HG03095 (cell line): ENCODE data around the gene SH3YL1.

Experiments used
- ATAC-seq: cut with Tn5 transposase; IDR thresholded peaks from one replicate; pipeline ENCODE4 v1.9.1; 2021; ENCODE audit warnings: moderate library complexity; ENCODE audit not compliant: unreplicated experiment

SH3YL1 gene, protein sequence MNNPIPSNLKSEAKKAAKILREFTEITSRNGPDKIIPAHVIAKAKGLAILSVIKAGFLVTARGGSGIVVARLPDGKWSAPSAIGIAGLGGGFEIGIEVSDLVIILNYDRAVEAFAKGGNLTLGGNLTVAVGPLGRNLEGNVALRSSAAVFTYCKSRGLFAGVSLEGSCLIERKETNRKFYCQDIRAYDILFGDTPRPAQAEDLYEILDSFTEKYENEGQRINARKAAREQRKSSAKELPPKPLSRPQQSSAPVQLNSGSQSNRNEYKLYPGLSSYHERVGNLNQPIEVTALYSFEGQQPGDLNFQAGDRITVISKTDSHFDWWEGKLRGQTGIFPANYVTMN

DNA sequence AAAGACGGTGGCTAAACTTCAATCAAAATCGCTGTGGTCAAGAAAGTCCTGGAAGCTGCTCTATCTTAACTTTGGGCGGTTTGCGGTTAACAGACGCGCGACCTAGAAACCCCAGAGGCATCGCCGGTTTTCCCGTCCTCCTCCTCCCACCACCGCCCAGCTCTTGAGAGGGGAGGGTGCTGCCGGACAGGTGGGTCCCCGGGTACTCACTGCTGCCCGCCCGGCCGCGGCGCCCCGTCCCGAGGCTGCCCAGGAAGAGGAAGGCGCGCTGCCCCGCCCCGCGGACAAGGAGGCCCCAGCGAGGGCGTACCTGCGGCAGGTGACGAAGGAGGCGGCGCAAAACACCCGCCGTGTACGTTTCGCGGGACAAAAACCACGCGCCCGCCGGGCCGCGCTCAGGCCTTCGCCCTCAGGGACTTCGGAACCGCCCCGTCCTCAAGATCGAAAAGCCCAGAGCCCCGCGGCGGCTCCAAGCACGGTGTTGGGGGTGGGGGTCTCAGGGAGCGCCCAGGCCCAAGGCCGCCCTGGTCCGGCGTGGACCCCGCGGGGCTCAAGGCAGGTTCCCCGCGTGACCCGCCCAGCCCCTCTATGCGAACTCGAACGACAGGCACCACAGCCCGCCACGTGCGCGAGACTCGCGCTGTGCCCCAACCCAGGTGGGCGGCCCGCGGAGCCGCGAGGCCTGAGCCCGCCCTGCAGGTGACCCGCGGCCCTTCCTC is at the start of gene SH3YL1:
Gene SH3YL1 (minus strand): TSS at position 259 of the 719 bp plus-strand sequence. CDS start 48 bp downstream, at position 211.
- ATAC-seq: peak; percentile 21

DNA sequence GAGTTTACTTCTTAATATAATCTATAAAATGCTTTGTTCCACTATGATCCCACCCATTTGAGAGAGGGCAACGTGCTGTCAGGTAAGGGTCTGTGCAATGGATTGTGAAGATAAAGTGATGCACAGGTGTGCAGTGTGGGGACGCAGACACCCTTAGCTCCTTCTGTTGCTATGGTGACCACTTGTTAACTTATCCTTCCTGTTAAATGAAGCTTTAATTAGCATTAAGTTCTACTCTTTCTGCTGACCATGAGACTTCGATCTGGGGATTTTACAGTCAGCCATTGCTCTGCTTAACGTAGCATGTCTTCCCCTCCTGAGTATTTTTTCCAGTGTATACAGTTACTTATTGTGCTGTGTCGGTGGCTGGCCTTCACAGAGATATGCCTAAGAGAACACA is 47.2 kb upstream of the SH3YL1 start:
- ATAC-seq: no peak

DNA sequence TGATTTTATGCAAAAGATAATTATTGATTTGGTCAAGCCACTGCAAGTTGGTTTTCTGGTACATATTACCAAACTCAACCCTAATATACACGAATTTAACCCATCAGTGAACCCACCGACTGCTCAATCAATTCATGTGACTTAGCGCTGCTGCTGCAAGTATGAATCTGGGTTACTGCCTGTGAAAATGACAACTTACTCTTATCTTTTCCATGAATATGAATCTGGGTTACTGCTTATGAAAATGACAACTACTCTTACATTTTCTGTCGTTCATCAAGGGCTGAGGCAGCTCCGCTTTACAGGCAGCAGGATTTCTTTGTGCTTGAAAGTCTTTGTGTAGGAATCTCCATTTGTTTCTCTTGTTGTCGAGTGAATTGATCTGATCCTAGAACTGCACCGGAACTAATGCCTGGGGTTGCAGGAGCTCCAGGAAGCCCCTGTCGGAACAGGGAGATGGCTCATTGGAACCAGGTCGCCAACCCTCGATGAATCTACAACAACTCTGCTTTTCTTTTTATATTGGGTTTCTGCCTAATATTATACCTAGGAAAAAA is 46.2 kb upstream of the SH3YL1 start:
- ATAC-seq: no peak

DNA sequence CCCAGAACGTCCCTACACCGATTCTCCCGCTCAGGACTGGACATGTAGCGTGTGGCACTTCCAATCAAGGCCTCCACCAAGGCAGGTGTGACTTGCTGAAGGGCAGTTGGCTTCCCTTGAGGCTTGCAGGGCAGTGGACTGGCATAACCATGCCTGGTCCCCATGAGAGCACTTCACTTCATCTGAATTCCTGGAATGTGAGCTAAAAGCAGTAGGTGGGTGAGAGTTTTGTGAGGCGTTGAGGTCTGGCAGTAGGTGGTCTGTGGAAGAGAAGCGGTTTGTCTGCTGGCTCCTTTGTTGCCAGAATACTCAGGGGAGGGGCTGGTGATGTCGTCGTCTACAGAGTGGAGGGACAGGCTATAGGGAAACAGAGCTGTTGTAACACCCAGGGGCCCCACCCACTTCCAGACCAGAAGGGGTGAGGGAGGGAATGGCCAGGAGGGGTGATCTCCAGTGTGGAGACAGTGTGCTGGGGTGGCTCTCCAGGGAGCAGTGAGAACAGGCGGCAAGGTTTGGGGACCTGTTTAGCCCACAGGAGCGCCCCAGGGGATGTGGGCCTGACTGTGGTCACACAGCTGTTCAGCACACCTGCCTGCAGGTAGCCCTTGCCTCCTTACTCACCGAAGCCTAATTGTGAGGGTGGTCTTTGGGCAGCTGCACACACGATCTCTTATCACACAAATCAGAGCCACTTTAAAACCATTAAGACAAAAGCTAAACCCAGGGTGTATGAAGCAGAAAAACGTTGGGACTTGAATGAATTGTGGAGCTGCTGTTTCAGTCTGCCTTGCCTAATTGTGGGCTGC is 45.5 kb upstream of the SH3YL1 start:
- ATAC-seq: no peak

DNA sequence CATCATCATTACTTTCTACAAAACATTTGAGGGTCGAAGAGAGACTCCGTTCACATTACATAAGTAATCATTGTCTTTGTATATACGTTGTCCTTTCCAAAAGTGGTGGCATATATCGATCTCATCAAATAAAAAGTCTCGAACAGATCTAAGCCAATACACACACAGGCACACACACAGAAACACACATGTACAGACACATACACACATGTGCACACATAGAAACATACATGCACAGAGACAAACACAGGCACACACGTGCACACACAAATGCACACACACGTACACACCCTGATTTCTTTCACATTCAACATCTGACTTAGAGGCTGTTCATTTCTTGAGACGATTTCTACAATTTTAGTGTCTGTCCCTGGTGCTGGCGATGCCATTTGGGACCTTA is 41.5 kb upstream of the SH3YL1 start:
- ATAC-seq: no peak

DNA sequence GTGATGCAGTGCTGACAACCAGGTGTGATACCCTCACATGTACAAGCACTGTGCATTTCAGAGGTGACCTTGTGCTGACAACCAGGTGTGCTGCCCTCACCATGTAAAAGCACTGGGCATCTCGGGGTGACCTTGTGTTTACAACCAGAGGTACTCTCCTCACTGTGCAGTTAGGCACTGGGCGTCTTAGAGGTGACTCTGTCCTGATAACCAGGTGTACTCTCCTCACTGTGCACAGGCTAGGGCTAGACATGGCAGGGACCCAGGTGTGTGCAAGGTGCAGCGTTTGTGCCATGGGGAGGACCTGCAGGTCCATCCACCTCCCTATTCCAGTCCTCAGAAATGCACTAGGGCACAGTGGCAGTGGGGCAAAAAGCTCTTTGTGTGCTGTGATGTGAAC is 32.5 kb upstream of the SH3YL1 start:
- ATAC-seq: no peak

DNA sequence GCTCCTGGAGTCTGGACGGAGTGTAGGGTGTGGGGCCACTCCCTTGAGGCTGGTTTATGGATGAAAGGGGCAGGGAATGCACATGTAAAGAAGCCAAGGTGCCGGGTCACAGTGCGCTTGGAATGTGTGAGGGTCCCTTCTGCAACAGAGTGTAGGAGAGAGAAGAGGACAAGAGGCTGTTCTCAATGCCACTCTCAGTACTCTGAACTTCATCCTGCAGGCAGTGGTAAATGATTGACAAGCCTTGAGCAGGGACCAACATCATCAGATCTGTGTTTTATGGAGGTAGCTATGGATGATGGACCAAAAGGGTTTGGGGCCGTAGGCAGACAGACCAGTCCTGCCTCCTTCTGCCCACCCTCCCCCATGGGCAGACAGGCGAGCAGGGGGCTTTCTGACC is 31.3 kb upstream of the SH3YL1 start:
- no peak for ATAC-seq

DNA sequence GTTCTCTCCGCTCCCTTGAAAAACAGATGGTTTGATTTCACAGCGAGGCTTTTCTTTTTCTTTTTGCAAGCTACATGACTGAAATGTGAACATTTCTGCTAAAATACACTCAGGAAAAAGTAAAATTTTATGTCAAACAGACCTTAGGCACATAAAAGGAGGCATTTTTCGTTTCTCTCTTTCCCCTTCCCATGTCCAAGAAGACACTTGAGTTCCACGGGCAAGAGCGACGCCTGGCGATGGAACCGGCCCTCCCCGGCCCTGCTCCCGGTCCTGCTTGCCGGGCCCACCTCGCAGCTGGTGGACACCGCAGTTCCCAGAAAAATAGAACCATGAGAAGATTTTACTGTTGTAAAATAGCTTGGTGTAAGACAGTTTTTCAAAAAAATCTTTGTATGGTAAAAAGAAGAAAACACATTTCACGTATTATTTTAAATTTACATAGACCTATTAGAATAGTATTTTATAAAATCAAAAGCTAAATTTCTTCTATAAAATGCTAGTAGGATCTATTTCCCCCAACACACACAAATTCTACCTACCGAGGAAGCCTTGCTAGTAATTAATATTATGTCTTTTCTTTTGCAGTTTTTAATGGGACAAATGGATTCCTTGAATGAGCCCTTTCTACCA is 26.4 kb upstream of the SH3YL1 start:
- no peak for ATAC-seq

DNA sequence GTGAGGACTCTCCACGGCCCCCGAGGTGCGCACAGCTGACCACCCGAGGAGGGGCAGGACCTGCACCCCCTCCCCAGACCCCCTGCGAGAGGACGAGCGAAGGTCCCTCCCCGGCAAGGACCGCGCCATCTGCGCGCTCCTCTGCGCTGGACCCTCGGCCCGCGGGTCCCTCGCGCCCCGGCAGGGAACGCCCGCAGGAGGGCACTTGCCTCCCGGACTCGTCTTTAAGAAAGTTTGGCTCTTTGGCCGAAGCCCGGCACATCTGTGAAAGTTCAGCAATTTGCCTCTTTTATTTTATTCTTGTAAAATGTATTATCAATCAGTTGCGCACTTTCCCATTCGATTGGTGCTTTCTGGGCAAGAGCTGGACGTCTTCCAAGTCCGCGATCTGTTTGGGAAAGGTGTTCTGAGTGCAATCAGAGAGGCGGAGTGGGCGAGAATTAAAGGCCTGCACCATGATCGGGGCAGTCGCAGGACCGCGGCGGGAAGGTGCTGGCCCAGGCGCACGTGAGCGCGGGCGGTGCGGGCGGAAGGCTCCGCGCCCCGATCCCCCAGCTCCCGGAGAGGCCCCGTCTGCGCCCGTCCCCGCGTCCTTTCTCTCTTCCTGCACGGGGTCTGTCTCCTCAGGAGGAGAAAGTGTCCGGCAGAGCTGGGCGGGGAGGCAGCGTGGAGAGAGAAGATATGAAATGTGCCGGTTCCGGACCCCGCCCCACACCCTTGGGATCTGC is 25.7 kb upstream of the SH3YL1 start:
- no peak for ATAC-seq

DNA sequence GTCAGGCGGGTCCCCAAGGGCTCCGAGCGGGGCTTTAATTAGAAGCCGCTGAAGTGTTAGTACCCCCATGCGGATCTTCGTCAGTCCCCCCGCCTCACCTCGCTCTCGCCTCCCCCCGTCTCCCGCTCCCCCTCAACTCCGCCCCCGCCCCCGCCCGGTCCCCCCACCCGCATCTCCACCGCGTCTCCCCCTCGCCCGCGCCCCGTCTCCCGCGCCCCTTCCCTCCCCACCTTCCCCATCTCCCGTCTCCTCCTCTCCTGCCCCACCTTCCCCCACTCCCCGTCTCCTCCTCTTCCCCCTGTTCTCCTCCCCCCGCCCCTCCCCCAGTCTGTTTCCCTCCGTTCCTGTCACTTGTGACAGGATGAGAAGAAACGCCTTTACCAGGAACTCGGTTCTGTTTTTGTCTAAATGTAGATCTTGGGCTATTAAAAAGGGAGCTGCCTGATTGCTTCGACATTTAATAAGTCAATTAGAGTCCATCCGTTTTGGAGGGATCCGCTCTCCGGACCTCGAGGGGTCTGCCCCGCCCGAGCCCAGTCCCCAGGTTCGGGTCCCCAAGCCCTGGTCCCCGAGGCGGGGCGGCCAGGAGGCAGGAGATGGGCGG is 25.0 kb upstream of the SH3YL1 start:
- no peak for ATAC-seq

DNA sequence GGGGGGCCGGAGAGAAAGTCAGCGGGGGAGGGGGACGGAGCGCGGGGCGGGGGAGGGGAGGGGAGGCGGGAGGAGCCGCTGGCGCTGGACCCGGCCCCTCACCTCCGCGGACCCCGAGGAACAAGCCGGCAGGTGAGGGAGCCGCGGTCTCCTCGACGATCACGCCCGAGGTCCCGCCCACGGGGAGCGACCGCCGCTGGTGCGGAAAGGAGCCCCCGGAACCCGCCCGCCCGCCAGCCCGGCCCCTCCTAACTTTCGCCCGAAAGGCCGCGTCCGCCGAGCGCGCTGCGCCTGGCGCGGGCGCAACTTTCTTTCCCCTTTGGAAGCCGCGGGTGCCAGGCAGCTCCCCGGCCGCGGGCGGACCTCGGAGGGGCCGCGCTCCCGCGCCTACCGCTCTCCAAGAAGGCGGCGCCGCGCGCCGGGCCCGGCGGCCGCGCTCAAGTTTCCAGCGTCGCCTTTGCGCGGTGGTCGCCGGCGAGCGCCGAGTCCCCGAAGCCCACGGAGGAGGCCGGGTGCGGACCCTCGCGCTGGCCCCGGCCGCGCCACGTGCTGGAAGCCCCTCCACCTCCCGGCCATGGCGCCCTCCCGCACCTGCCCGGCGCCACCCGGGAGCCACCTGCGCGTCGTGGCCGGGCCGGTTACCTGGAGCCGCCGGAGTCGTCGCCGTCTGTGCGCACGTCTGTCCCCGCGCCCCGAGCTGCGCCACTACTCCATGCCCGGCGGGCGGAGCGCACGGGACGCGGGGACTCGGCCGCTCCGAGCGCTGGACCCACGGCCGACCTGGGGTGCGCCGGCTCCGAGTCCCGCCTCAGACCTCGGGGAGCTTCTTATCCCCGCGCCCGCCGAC is 24.3 kb upstream of the SH3YL1 start, which contains the start of gene ALKAL2:
Gene ALKAL2 (minus strand): TSS at position 181 of the 847 bp plus-strand sequence. CDS start 256 bp downstream, outside the sequence.
- no peak for ATAC-seq

DNA sequence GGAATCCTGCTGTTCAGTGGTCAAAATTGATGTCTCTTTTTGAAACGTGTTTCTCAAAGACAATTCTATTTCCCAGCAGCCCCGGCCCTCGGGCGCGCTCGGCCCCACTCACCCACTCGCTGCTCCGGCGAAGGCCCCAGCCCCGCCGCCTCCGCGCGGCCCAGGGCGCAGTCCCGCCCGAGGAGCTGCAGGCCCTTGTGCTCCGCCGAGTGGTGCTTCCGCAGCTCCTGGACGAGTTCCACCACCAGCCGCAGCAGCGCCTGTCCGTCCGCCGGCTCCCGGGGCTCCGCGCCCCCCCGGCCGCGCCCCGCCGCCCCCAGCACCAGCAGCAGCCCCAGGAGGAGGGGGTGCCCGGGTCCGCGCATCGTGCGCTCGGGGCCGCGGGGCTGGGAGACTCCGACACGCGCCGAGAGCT is 23.6 kb upstream of the SH3YL1 start:
- ATAC-seq: no peak

DNA sequence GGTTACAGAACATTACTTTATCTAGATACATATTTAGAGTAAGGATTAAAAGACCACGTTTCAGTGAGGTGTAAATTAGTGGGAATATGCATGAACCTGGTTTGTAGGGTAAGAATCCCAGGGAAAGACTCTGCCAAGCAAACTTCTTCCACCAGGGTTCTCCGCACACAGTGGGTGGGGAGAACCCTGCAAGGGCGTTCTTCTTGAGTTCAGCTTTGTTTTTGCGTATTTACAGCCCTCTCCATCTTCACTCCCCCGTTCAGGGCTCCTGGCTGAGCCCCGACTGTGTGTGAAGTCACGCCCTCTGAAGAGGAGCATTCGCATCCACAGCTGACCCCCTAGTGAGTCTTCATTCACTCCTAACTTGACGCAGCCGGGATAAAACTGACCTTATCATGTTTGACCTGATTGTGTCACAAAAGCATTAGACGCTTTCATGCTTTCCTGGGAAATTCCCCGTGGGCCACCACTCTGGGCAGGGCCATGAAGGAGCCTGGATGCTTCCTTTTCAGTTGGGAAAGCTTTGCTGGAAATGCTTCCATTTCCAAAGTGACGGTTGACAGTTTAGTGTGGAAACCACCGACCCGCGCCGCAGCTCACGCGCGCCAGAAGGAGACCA is 23.1 kb upstream of the SH3YL1 start:
- ATAC-seq: no peak

DNA sequence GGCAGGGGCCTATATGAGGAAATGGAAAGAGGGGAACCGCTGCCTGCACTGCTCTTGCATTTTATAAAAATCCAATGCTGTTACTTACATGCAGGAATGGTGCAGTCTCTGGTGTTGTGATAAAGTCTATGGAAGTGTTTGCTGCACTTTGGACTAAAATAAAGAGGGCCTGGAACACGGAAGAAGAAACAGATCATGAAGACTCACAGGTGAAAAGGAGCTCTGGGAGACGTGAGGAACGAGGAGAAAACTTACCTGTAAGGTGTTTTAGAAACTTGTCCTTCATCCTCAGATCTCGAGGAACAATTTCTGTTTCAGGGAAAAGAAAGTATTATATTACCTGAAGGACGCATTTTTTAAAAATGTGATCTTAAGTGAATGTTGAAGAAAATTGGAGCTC is 22.2 kb upstream of the SH3YL1 start:
- no peak for ATAC-seq

DNA sequence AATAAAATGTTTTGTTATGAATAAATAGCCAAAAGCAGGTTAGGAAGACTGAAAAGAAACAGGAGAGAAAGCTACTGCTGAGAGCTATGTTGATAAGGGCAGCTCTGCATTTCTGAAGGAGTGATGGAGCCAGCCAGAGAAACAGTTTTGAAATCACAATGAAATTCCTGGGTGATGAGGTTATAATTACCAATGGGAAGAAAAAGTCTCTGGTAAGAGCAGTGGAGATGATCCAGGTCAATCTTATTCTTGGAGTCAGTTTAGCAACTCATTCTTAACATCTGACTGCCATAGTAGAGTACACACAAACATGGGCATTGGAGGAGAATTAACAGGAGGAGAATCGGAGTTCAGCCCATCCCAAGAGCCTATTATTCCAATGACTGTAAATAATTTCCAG is 21.7 kb upstream of the SH3YL1 start:
- ATAC-seq: no peak

DNA sequence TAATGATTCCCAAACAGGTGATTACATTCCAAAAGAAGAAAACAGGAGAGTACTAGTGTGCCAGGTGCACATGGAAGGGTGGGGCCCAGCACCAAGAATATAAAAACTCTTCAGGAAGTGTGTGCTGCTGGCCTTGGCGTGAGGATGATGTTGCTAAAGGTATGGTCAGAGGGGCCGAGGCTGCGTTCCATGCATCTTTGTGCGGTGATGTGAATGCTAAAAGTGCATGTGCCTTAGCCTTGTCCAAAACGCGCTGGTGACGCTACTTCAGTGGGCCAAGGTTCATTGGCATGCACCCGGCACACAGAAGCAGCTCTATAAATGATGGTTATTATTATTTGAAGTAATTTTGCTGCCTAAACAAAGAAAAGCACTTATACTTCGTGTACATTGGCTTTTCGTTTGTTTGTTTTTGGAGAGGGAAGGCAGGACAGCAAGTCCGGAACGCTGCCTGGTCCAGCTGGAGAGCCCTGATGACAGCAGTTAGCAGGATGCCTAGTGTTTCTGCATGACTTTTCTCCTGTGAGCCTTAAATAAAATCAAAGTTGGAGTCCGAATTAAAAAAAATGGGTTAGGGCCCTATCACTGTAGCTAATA is 21.2 kb upstream of the SH3YL1 start:
- ATAC-seq: no peak

DNA sequence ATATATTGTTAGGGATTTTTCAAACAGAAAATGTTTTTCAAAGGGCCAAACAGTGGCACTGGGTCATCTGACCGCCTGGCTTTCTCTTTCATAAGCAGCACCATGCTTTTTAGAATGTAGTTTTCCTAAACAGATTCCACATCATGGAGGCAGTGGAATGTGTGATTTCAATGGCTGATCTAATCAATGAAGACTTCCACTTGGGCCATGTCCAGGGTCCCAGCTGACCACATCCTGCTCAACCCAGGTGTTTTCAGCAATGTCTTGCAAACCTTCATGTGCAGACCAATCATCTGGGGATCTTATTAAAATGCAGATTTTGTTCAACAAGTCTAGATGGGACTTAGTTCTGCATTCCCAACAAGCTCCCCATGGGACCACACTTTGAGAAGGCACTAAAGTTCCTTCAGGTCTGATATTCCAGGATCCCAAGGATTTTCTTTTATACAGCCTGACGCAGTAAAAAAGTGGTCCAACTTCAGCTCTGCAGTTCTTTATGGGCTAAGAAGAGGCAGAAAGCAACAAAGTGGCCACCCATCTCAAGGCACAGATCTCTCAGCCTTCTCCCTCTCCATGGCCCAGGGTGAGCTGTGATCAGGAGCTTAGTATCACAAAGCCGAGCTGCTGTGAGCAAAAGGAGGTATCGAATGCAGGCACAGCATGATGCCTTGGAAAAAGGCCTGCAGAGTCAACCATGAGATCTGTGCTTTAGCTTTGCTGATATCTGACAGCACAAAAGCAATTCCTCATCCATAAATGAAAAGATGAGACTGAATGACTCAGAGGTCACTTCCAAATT is 20.4 kb upstream of the SH3YL1 start:
- no peak for ATAC-seq
